Measurements from ENCODE around the gene SCAPER.

DNA sequence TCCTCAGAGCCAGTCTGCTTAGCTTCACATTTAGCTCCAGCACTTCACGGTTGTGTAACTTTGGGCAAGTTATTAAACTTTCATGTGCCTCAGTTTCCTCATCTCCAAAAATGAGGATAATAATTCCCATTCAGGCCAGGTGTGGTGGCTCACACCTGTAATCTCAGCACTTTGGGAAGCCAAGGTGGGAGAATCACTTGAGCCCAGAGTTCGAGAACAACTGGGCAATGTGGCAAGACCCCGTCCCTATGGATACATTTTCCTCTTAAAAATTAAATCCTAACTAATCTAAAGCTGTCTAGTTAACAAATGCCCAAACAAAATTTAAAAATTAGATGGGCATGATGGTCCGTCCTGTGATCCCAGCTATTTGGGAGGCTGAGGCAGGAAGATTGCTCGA is 33.6 kb upstream of the SCAPER start:
- TF ChIP-seq POLR2A (IDR thresholded peaks at IDR 0.05; ENCODE audit: low read length), result no peak
- no peak for TF ChIP-seq NFE2L2 (conservative IDR thresholded peaks at IDR 0.05; ENCODE audit: low read length)
- TF ChIP-seq, protein P1, sequence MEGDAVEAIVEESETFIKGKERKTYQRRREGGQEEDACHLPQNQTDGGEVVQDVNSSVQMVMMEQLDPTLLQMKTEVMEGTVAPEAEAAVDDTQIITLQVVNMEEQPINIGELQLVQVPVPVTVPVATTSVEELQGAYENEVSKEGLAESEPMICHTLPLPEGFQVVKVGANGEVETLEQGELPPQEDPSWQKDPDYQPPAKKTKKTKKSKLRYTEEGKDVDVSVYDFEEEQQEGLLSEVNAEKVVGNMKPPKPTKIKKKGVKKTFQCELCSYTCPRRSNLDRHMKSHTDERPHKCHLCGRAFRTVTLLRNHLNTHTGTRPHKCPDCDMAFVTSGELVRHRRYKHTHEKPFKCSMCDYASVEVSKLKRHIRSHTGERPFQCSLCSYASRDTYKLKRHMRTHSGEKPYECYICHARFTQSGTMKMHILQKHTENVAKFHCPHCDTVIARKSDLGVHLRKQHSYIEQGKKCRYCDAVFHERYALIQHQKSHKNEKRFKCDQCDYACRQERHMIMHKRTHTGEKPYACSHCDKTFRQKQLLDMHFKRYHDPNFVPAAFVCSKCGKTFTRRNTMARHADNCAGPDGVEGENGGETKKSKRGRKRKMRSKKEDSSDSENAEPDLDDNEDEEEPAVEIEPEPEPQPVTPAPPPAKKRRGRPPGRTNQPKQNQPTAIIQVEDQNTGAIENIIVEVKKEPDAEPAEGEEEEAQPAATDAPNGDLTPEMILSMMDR (IDR thresholded peaks at IDR 0.05), result no peak
- TF ChIP-seq, protein P2, sequence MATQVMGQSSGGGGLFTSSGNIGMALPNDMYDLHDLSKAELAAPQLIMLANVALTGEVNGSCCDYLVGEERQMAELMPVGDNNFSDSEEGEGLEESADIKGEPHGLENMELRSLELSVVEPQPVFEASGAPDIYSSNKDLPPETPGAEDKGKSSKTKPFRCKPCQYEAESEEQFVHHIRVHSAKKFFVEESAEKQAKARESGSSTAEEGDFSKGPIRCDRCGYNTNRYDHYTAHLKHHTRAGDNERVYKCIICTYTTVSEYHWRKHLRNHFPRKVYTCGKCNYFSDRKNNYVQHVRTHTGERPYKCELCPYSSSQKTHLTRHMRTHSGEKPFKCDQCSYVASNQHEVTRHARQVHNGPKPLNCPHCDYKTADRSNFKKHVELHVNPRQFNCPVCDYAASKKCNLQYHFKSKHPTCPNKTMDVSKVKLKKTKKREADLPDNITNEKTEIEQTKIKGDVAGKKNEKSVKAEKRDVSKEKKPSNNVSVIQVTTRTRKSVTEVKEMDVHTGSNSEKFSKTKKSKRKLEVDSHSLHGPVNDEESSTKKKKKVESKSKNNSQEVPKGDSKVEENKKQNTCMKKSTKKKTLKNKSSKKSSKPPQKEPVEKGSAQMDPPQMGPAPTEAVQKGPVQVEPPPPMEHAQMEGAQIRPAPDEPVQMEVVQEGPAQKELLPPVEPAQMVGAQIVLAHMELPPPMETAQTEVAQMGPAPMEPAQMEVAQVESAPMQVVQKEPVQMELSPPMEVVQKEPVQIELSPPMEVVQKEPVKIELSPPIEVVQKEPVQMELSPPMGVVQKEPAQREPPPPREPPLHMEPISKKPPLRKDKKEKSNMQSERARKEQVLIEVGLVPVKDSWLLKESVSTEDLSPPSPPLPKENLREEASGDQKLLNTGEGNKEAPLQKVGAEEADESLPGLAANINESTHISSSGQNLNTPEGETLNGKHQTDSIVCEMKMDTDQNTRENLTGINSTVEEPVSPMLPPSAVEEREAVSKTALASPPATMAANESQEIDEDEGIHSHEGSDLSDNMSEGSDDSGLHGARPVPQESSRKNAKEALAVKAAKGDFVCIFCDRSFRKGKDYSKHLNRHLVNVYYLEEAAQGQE (IDR thresholded peaks at IDR 0.05), result no peak
- no peak for TF ChIP-seq JUN (IDR thresholded peaks at IDR 0.05)
- no peak for TF ChIP-seq KDM5A (IDR thresholded peaks at IDR 0.05)
- no peak for TF ChIP-seq GATA3 (IDR thresholded peaks at IDR 0.05; ENCODE audit: borderline replicate concordance)
- TF ChIP-seq FOSB (CRISPR knock-in tag; IDR thresholded peaks at IDR 0.05), result no peak
- TF ChIP-seq JUNB (IDR thresholded peaks at IDR 0.05), result no peak
- TF ChIP-seq, protein P3, sequence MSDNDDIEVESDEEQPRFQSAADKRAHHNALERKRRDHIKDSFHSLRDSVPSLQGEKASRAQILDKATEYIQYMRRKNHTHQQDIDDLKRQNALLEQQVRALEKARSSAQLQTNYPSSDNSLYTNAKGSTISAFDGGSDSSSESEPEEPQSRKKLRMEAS (IDR thresholded peaks at IDR 0.05), result no peak
- TF ChIP-seq, protein P4, sequence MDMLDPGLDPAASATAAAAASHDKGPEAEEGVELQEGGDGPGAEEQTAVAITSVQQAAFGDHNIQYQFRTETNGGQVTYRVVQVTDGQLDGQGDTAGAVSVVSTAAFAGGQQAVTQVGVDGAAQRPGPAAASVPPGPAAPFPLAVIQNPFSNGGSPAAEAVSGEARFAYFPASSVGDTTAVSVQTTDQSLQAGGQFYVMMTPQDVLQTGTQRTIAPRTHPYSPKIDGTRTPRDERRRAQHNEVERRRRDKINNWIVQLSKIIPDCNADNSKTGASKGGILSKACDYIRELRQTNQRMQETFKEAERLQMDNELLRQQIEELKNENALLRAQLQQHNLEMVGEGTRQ (IDR thresholded peaks at IDR 0.05), result no peak
- no peak for TF ChIP-seq RFX5 (IDR thresholded peaks at IDR 0.05)
- TF ChIP-seq HDAC2 (IDR thresholded peaks at IDR 0.05), result no peak
- TF ChIP-seq EP300 (IDR thresholded peaks at IDR 0.05), result no peak

Measured in A549 (cell line).